ENCODE measurements around the gene GNA12. TPM values are rescaled to one million over a fixed set of nuclear protein-coding genes. Genes with fewer than 3 reads are reported as not detected.

Gene GNA12
- total RNA-seq, 5 donors from 2014 or later (not counting 1 experiment from before 2014, with no cell fraction given): 17.9 to 22.5 (median 22.1) TPM

DNA sequence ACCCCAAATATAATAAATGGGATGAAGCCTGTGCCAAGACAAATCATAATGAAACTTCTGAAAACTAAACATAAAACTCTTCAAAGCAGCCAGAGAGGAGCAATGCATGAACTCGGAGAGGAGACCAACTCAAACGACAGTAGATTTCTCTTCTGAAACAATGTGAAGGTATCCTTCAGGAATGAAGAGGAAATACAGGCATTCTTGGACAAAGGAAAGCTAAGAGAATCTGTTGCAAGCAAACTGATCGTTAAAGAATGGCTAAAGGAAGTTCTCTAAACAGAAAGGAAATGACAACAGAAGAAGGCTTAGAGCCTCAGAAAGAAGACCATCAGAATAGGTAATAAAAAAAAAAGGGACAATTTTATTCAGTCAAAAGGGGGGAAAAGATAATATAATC, 6.6 kb downstream of the GNA12 start:
- Histone ChIP-seq H3K4me1 (ENCODE audit: control insufficient read depth in 1 of 2, extremely low read depth in 1 of 2, insufficient read depth in 2 of 2, low read length in 2 of 2) (peaks cover 3 to 10% of the 10 kb centered on the region in 2 experiments), H3K9me3 (no peaks in the 10 kb centered on the region), H3K27ac (ENCODE audit: low read length) (no peak overlapping the region), H3K4me3 (ENCODE audit: control insufficient read depth in 1 of 2, extremely low read depth in 1 of 2, low read length in 1 of 2) (no peak overlapping the region), H3K27me3 (replicated peaks in 1 of 2; ENCODE audit: control insufficient read depth in 2 of 2, extremely low read depth in 1 of 2, insufficient read depth in 2 of 2, low read length in 1 of 2) (no peaks in the 10 kb centered on the region), H3K36me3 (ENCODE audit: control insufficient read depth in 2 of 2, extremely low read depth in 1 of 2, insufficient read depth in 1 of 2, low read length in 1 of 2) (peaks cover 9 to 14% of the 10 kb centered on the region in 2 donors)
- Mint-ChIP-seq H3K4me1 (peaks cover 49 to 58% (median 54%) of the 10 kb centered on the region in 3 donors), H3K36me3 (peaks cover 37% of the 10 kb centered on the region), H3K27me3 (no peaks in the 10 kb centered on the region), H3K27ac (peak overlapping the region; percentile 49 to 54), H3K9me3 (no peaks in the 10 kb centered on the region), H3K4me3 (peak overlapping the region in 1 of 3 donors; percentile 9)
- no peak for ATAC-seq (replicated peaks in 1 of 4)
- ChIA-PET POLR2A (no interaction called here), CTCF (interaction anchor here in 1 of 2 donors (0.7 kb wide), 1 partner anchor 228 kb away, joined by 3 read pairs; no protein-coding TSS in a partner anchor)
- WGBS (ENCODE audit: insufficient coverage): 0% methylated on average over 1 of the region's 3 CpGs
- no peak for DNase-seq

DNA sequence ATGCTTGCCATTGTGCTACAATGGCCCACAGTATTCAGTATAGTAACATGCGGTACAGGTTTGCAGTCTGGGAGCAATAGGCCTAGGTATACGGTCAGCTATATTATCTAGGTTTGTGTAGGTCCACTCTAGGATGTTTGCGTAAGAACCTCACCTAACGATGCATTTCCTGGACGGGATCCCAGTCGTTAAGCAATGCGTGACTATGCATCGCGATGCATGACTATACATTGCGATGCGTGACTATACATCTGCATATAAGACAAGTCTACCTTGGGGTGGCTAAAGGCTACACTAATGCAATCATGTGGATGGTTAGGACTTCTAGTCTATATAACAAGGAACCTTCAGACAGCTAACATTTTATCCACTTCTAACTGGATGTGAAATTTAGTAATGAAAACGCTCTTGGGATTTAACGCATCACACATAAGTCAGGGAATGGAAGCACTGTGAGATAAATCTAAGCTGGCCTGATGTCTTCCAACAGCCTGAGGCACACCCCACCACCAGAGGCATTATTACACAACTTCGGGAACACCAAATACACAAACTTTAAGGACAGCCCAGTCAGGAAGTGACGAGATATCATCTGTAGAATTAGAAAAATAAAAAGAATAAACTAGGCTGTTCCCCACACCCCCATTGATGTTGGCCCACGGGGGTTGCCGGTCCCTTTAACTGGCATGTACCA, 9.2 kb downstream of the GNA12 start:
- H3K4me3 ChIP-seq (ENCODE audit: control insufficient read depth in 1 of 2, extremely low read depth in 1 of 2, low read length in 1 of 2): no peak overlapping the region
- H3K27ac ChIP-seq (ENCODE audit: low read length): no peak overlapping the region
- peaks cover 3 to 7% of the 10 kb centered on the region in 2 experiments for H3K4me1 ChIP-seq (ENCODE audit: control insufficient read depth in 1 of 2, extremely low read depth in 1 of 2, insufficient read depth in 2 of 2, low read length in 2 of 2)
- 100% methylated on average over 3 of the region's 17 CpGs for WGBS (ENCODE audit: insufficient coverage)
- ChIA-PET POLR2A (no interaction called here), CTCF (no interaction called here)
- DNase-seq (no peak), ATAC-seq (replicated peaks in 1 of 4) (no peak)
- Mint-ChIP-seq H3K9me3 (no peaks in the 10 kb centered on the region), H3K27me3 (no peaks in the 10 kb centered on the region), H3K4me1 (peaks cover 28 to 45% (median 37%) of the 10 kb centered on the region in 3 donors), H3K4me3 (no peak overlapping the region), H3K36me3 (peaks cover 36% of the 10 kb centered on the region), H3K27ac (no peak overlapping the region)
- H3K27me3 ChIP-seq (replicated peaks in 1 of 2; ENCODE audit: control insufficient read depth in 2 of 2, extremely low read depth in 1 of 2, insufficient read depth in 2 of 2, low read length in 1 of 2): no peaks in the 10 kb centered on the region
- no peaks in the 10 kb centered on the region for H3K9me3 ChIP-seq
- peaks cover 5 to 11% of the 10 kb centered on the region in 2 donors for H3K36me3 ChIP-seq (ENCODE audit: control insufficient read depth in 2 of 2, extremely low read depth in 1 of 2, insufficient read depth in 1 of 2, low read length in 1 of 2)

DNA sequence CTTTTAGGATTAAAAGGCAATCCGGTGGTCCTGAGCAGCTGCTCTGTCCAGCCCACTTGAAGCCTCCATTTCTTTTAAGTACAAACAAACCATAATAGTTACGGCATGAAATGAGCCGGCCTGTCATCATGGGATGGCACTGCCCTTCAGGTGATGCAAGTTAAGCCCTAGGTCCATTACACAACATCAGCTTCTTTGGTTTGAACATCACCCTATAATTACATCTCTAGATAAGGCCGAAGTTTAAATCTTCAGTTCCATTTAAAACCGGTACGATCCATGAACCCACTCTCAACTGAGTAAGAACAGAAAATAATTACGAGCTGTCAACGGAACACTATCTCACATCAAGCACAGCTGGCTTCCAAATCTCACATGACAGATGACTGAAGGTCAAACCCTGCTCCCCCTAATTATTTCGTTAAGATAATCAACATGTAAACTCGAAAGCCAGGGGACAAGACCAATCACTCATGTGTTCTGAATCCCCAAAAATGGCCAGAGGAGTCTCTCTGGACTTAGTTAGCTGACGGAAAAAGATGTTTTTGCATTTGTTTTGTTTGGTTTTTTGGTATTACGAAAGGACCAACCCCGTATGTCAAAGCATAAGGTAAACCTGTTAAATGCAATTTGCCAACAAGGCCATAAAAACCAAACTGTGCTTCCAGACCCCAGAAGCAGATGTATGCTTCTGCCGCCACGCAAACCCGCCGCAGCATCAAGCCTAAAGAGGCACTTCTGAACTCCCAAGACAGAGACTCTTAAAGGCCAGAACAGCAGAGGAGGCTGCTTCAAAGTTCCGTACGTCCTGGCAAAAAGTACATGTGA, 10.8 kb downstream of the GNA12 start:
- Histone ChIP-seq H3K27me3 (replicated peaks in 1 of 2; ENCODE audit: control insufficient read depth in 2 of 2, extremely low read depth in 1 of 2, insufficient read depth in 2 of 2, low read length in 1 of 2) (no peaks in the 10 kb centered on the region), H3K4me3 (ENCODE audit: control insufficient read depth in 1 of 2, extremely low read depth in 1 of 2, low read length in 1 of 2) (no peak overlapping the region), H3K9me3 (no peaks in the 10 kb centered on the region), H3K36me3 (ENCODE audit: control insufficient read depth in 2 of 2, extremely low read depth in 1 of 2, insufficient read depth in 1 of 2, low read length in 1 of 2) (peaks cover 4 to 11% of the 10 kb centered on the region in 2 donors), H3K4me1 (ENCODE audit: control insufficient read depth in 1 of 2, extremely low read depth in 1 of 2, insufficient read depth in 2 of 2, low read length in 2 of 2) (peaks cover 3 to 7% of the 10 kb centered on the region in 2 experiments), H3K27ac (ENCODE audit: low read length) (no peak overlapping the region)
- no peak for DNase-seq
- Mint-ChIP-seq H3K9me3 (no peaks in the 10 kb centered on the region), H3K27me3 (no peaks in the 10 kb centered on the region), H3K36me3 (peaks cover 35% of the 10 kb centered on the region), H3K27ac (no peak overlapping the region), H3K4me3 (no peak overlapping the region), H3K4me1 (peaks cover 14 to 32% (median 24%) of the 10 kb centered on the region in 3 donors)
- ATAC-seq (replicated peaks in 1 of 4): no peak
- POLR2A ChIA-PET: interaction anchor here in 1 of 2 donors (0.7 kb wide), 1 partner anchor 98 kb away, joined by 3 read pairs; no protein-coding TSS in a partner anchor
- CTCF ChIA-PET: interaction anchor here (0.6 to 1.0 kb wide), 3 partner anchors 32 to 457 kb away, joined by 3 to 4 read pairs (median 3); no protein-coding TSS in a partner anchor
- 93% methylated on average over 16 of the region's 19 CpGs for WGBS (ENCODE audit: insufficient coverage)

DNA sequence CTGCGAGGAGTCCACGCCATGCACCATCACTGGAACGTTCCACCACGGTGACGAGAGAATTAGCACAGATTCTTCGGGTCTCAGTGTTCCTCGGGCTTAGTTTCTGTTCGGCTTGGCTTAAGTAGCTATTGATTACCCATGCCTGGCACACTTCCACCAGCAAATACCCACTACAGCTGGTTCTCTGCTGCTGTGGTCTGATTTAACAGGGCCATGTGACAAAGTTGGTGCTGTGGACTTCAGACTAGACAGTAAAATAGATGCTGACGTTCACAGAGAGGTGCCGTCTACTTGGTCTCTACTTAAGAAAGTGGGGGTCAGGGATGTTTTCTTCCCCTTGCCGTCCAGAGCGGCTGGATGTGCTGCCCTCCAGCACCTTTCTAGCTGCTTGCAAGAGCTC, 11.6 kb downstream of the GNA12 start:
- Histone ChIP-seq H3K27ac (ENCODE audit: low read length) (no peak overlapping the region), H3K9me3 (no peaks in the 10 kb centered on the region), H3K27me3 (replicated peaks in 1 of 2; ENCODE audit: control insufficient read depth in 2 of 2, extremely low read depth in 1 of 2, insufficient read depth in 2 of 2, low read length in 1 of 2) (no peaks in the 10 kb centered on the region), H3K4me1 (ENCODE audit: control insufficient read depth in 1 of 2, extremely low read depth in 1 of 2, insufficient read depth in 2 of 2, low read length in 2 of 2) (peaks cover 1 to 6% of the 10 kb centered on the region in 2 experiments), H3K36me3 (ENCODE audit: control insufficient read depth in 2 of 2, extremely low read depth in 1 of 2, insufficient read depth in 1 of 2, low read length in 1 of 2) (peaks cover 4 to 11% of the 10 kb centered on the region in 2 donors), H3K4me3 (ENCODE audit: control insufficient read depth in 1 of 2, extremely low read depth in 1 of 2, low read length in 1 of 2) (no peak overlapping the region)
- H3K27ac Mint-ChIP-seq: no peak overlapping the region
- no peak overlapping the region for H3K4me3 Mint-ChIP-seq
- H3K4me1 Mint-ChIP-seq: peaks cover 7 to 25% (median 18%) of the 10 kb centered on the region in 3 donors
- peaks cover 35% of the 10 kb centered on the region for H3K36me3 Mint-ChIP-seq
- 100% methylated on average over 5 of the region's 12 CpGs for WGBS (ENCODE audit: insufficient coverage)
- DNase-seq: no peak
- no peaks in the 10 kb centered on the region for H3K27me3 Mint-ChIP-seq
- POLR2A ChIA-PET: interaction anchor here in 1 of 2 donors (0.7 kb wide), 1 partner anchor 97 kb away, joined by 3 read pairs; no protein-coding TSS in a partner anchor
- ATAC-seq (replicated peaks in 1 of 4): no peak
- H3K9me3 Mint-ChIP-seq: no peaks in the 10 kb centered on the region
- CTCF ChIA-PET: interaction anchor here in 1 of 2 donors (0.6 kb wide), 1 partner anchor 458 kb away, joined by 3 read pairs; no protein-coding TSS in a partner anchor

DNA sequence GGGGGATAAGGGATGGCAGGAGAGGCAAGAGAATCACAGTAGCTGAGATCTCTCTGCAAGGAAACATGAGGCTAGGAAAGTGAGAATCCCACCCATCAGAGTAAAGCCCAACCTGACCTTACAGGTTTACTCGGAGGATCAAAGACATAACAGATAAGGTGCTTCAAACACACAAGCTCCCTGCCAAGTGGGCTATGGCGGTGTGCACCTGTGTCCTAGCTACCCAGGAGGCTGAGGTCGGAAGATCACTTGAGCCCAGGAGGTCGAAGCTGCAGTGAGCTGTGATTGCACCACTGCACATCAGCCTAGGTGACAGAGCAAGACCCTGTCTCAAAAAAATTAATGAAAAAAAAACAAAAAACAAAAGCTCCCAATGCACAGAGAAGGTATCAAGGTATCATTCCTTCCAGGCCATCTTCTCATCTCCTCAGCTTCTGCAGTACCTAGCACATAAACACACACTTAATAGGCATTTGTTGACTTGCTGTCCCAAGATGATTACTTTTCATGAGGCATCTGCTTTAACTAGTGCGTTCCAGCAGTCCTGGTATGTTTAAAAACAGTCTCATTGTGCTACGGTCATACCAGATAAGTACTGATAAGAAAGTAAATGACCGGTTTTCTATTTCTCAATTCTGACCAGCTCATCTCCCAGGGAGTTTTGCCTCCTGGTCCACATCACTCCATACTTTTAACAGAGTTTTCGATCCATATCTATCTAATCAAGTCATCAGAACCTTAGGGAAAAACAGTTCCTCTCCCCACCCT, 13.3 kb downstream of the GNA12 start:
- no peak overlapping the region for H3K27ac ChIP-seq (ENCODE audit: low read length)
- ChIA-PET POLR2A (interaction anchor here in 1 of 2 donors (0.7 kb wide), 1 partner anchor 490 kb away, joined by 4 read pairs; no protein-coding TSS in a partner anchor), CTCF (interaction anchor here in 1 of 2 donors (0.6 to 0.7 kb wide), 2 partner anchors 24 to 49 kb away, joined by 4 to 7 read pairs; no protein-coding TSS in a partner anchor)
- ATAC-seq (replicated peaks in 1 of 4): no peak
- H3K36me3 ChIP-seq (ENCODE audit: control insufficient read depth in 2 of 2, extremely low read depth in 1 of 2, insufficient read depth in 1 of 2, low read length in 1 of 2): peaks cover 4 to 9% of the 10 kb centered on the region in 2 donors
- H3K27me3 ChIP-seq (replicated peaks in 1 of 2; ENCODE audit: control insufficient read depth in 2 of 2, extremely low read depth in 1 of 2, insufficient read depth in 2 of 2, low read length in 1 of 2): no peaks in the 10 kb centered on the region
- Mint-ChIP-seq H3K4me3 (no peak overlapping the region), H3K9me3 (no peaks in the 10 kb centered on the region), H3K27ac (no peak overlapping the region), H3K27me3 (no peaks in the 10 kb centered on the region), H3K4me1 (peaks cover 8 to 29% (median 13%) of the 10 kb centered on the region in 3 donors), H3K36me3 (peaks cover 37% of the 10 kb centered on the region)
- DNase-seq: no peak
- H3K4me1 ChIP-seq (ENCODE audit: control insufficient read depth in 1 of 2, extremely low read depth in 1 of 2, insufficient read depth in 2 of 2, low read length in 2 of 2): no peaks in the 10 kb centered on the region
- H3K9me3 ChIP-seq: no peaks in the 10 kb centered on the region
- H3K4me3 ChIP-seq (ENCODE audit: control insufficient read depth in 1 of 2, extremely low read depth in 1 of 2, low read length in 1 of 2): no peak overlapping the region
- 89% methylated on average over 5 of the region's 8 CpGs for WGBS (ENCODE audit: insufficient coverage)
